ENCODE measurements around the gene DIAPH3. TPM values are rescaled to one million over a fixed set of nuclear protein-coding genes. Genes with fewer than 3 reads are reported as not detected.

The DIAPH3 gene
- total and polyA plus RNA-seq, 2 of the 4 experiments (the other 2 are of a cell fraction): 8.9 to 9.3 TPM

DNA sequence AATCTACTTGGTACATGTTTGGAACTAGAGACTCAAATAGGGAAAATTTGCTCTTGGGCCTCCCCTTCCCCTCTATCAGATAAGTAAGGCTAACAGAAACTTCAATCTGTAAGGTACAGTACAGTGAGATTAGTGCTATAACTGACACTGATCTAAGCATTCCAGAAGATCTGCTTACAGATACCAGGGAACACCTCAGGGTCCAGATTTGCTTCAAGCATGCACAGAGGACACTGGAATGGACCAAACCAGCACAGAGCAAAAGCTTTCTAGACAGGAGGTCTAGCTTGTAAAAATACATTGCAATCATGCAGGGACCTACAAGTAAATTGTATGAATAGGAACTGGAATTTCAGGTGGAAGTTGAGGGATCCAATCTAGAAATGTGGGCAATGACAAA, 16.4 kb downstream of the DIAPH3 start:
- BruUV-seq (replicated peaks): no TSS peak

More for the DNA sequence above, 16.4 kb downstream of the DIAPH3 start:
- H4K8ac ChIP-seq (ENCODE audit: low read depth in 2 of 2, low read length in 2 of 2): no peak overlapping the region
- no peak overlapping the region for H2AK9ac ChIP-seq (replicated peaks; ENCODE audit: low read depth, low read length, poor library complexity)
- H3K9ac ChIP-seq (ENCODE audit: low read depth, low read length): no peak overlapping the region
- H3K18ac ChIP-seq (ENCODE audit: low read depth, low read length): no peak overlapping the region
- DNase-seq: no peak
- H3K4me2 ChIP-seq (ENCODE audit: low read depth, low read length): no peak overlapping the region
- peak overlapping the region; percentile 20; the same call in 1 of the 2 replicates for H4K5ac ChIP-seq (ENCODE audit: low read depth, low read length)
- no peak for ATAC-seq (ENCODE audit: low read depth)
- no peak overlapping the region for H3K56ac ChIP-seq (ENCODE audit: extremely low read depth, insufficient read depth, low read length)
- H3K27ac ChIP-seq (ENCODE audit: insufficient read depth, low read length): no peak overlapping the region
- ChIA-PET CTCF (no interaction called here), POLR2A (ENCODE audit: unreplicated experiment) (no interaction called here)
- no peak overlapping the region for H2BK120ac ChIP-seq (ENCODE audit: low read depth, low read length)
- peaks cover 5% of the 10 kb centered on the region for H3K9me1 ChIP-seq (ENCODE audit: insufficient read depth, low read length)
- no peaks in the 10 kb centered on the region for H3K36me3 ChIP-seq (ENCODE audit: control insufficient read depth, insufficient read depth, low read length)
- intact Hi-C loops (cut with micrococcal nuclease): no loop called here
- H3K14ac ChIP-seq (replicated peaks; ENCODE audit: low read depth, low read length): no peak overlapping the region
- in situ Hi-C loops (cut with MboI; ENCODE audit: low sequenced_read_pairs): no loop called here
- no peak overlapping the region for H3K4ac ChIP-seq (ENCODE audit: low read depth, low read length)
- H4K91ac ChIP-seq (ENCODE audit: insufficient read depth, low read depth, low read length): no peak overlapping the region
- H2BK15ac ChIP-seq (ENCODE audit: low read depth, low read length): no peak overlapping the region
- H2AFZ ChIP-seq (replicated peaks; ENCODE audit: low read length, poor library complexity): no peak overlapping the region
- no peak overlapping the region for H2BK5ac ChIP-seq (ENCODE audit: low read depth, low read length, poor library complexity, severe bottlenecking)
- no peaks in the 10 kb centered on the region for H4K20me1 ChIP-seq (ENCODE audit: insufficient read depth, low read length)
- no peak overlapping the region for H2BK20ac ChIP-seq (ENCODE audit: low read depth, low read length)
- H2AK5ac ChIP-seq (ENCODE audit: low read depth, low read length): no peak overlapping the region
- TF ChIP-seq RAD21 (IDR thresholded peaks at IDR 0.05; ENCODE audit: low read length) (no peak), FOS (IDR thresholded peaks at IDR 0.05; ENCODE audit: low read depth, low read length) (no peak), SMC3 (IDR thresholded peaks at IDR 0.05; ENCODE audit: low read depth, low read length) (no peak), MAZ (IDR thresholded peaks at IDR 0.05; ENCODE audit: borderline replicate concordance, low read depth, low read length) (no peak), NFE2L2 (IDR thresholded peaks at IDR 0.05; ENCODE audit: low read depth, low read length) (no peak), RCOR1 (IDR thresholded peaks at IDR 0.05; ENCODE audit: insufficient replicate concordance, low read length) (no peak), RFX5 (IDR thresholded peaks at IDR 0.05; ENCODE audit: low read depth, low read length) (no peak), POLR2A (IDR thresholded peaks at IDR 0.05; ENCODE audit: low read depth, low read length) (no peak), MXI1 (IDR thresholded peaks at IDR 0.05; ENCODE audit: borderline replicate concordance, low read depth, low read length) (no peak), BHLHE40 (IDR thresholded peaks at IDR 0.05; ENCODE audit: low read depth, low read length) (no peak), CHD1 (IDR thresholded peaks at IDR 0.05; ENCODE audit: low read depth, low read length) (no peak), CEBPB (IDR thresholded peaks at IDR 0.05; ENCODE audit: low read depth, low read length) (no peak)
- TF ChIP-seq, protein P1, sequence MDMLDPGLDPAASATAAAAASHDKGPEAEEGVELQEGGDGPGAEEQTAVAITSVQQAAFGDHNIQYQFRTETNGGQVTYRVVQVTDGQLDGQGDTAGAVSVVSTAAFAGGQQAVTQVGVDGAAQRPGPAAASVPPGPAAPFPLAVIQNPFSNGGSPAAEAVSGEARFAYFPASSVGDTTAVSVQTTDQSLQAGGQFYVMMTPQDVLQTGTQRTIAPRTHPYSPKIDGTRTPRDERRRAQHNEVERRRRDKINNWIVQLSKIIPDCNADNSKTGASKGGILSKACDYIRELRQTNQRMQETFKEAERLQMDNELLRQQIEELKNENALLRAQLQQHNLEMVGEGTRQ (IDR thresholded peaks at IDR 0.05; ENCODE audit: low read depth, low read length): no peak
- TF ChIP-seq, protein P2, sequence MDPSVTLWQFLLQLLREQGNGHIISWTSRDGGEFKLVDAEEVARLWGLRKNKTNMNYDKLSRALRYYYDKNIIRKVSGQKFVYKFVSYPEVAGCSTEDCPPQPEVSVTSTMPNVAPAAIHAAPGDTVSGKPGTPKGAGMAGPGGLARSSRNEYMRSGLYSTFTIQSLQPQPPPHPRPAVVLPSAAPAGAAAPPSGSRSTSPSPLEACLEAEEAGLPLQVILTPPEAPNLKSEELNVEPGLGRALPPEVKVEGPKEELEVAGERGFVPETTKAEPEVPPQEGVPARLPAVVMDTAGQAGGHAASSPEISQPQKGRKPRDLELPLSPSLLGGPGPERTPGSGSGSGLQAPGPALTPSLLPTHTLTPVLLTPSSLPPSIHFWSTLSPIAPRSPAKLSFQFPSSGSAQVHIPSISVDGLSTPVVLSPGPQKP (IDR thresholded peaks at IDR 0.05; ENCODE audit: borderline replicate concordance, low read depth, low read length): no peak
- TF ChIP-seq, protein P3, sequence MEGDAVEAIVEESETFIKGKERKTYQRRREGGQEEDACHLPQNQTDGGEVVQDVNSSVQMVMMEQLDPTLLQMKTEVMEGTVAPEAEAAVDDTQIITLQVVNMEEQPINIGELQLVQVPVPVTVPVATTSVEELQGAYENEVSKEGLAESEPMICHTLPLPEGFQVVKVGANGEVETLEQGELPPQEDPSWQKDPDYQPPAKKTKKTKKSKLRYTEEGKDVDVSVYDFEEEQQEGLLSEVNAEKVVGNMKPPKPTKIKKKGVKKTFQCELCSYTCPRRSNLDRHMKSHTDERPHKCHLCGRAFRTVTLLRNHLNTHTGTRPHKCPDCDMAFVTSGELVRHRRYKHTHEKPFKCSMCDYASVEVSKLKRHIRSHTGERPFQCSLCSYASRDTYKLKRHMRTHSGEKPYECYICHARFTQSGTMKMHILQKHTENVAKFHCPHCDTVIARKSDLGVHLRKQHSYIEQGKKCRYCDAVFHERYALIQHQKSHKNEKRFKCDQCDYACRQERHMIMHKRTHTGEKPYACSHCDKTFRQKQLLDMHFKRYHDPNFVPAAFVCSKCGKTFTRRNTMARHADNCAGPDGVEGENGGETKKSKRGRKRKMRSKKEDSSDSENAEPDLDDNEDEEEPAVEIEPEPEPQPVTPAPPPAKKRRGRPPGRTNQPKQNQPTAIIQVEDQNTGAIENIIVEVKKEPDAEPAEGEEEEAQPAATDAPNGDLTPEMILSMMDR (conservative IDR thresholded peaks at IDR 0.05; ENCODE audit: low read depth, low read length): no peak
- peaks cover 49 to 77% of the 10 kb centered on the region in 2 experiments for H3K79me1 ChIP-seq (ENCODE audit: low read depth in 1 of 2, low read length in 2 of 2)
- H3K27me3 ChIP-seq (ENCODE audit: control insufficient read depth, insufficient read depth, low read length): no peaks in the 10 kb centered on the region
- H3K4me3 ChIP-seq (ENCODE audit: insufficient read depth, low read depth, low read length): no peak overlapping the region
- dilution Hi-C loops (cut with HindIII; ENCODE audit: low sequenced_read_pairs, unreplicated experiment): no loop called here
- peak overlapping the region; percentile 42; the same call in 1 of the 2 replicates for H3K23ac ChIP-seq (ENCODE audit: low read depth, low read length)
- peaks cover 7% of the 10 kb centered on the region for H3K4me1 ChIP-seq (ENCODE audit: control insufficient read depth, insufficient read depth, low read length)
- H3K9me3 ChIP-seq (ENCODE audit: control insufficient read depth, insufficient read depth, low read length): no peaks in the 10 kb centered on the region
